Measurements from ENCODE around the gene SLC37A2.
"Not testable (repeated sequence)": the region's sequence is repeated elsewhere in the genome, so short reads cannot be mapped to it uniquely, and the experiment has no call there.

SLC37A2 gene

GRCh38 chr11:125062931-125063428 is at the start of gene SLC37A2:
TSS of gene SLC37A2 (plus strand) at chr11:125063305. CDS start at chr11:125063368, 63 bp downstream.
- no peak for DNase-seq

GRCh38 chr11:125016413-125016812 is 46.7 kb upstream of the SLC37A2 start:
- DNase-seq, result no peak

- DNase-seq, result no peak
Measured at GRCh38 chr11:125020342-125020741, 42.8 kb upstream of the SLC37A2 start.

- DNase-seq, result no peak
Measured at GRCh38 chr11:125022551-125022950, 40.6 kb upstream of the SLC37A2 start.

GRCh38 chr11:125025968-125026367 is 37.1 kb upstream of the SLC37A2 start:
- no peak for DNase-seq

GRCh38 chr11:125029431-125029830 is 33.7 kb upstream of the SLC37A2 start:
- DNase-seq, result not testable (repeated sequence)

- DNase-seq, result no peak
Measured at GRCh38 chr11:125036933-125037332, 26.2 kb upstream of the SLC37A2 start.

GRCh38 chr11:125049164-125049792 is 13.8 kb upstream of the SLC37A2 start:
- no peak for DNase-seq

- no peak for DNase-seq
Measured at GRCh38 chr11:125052047-125052446, 11.1 kb upstream of the SLC37A2 start.

- DNase-seq, result no peak
Measured at GRCh38 chr11:125053167-125053566, 9.9 kb upstream of the SLC37A2 start.

GRCh38 chr11:125055107-125055715 is 7.9 kb upstream of the SLC37A2 start:
- DNase-seq, result no peak

GRCh38 chr11:125056111-125056510 is 7.0 kb upstream of the SLC37A2 start:
- not testable (repeated sequence) for DNase-seq

- no peak for DNase-seq
Measured at GRCh38 chr11:125056931-125057692, 6.0 kb upstream of the SLC37A2 start.

GRCh38 chr11:125057693-125058016 is 5.5 kb upstream of the SLC37A2 start:
- DNase-seq, result no peak

GRCh38 chr11:125061281-125061680 is 1.8 kb upstream of the SLC37A2 start:
- no peak for DNase-seq

- no peak for DNase-seq
Measured at GRCh38 chr11:125062218-125062930, 731 bp upstream of the SLC37A2 start.

GRCh38 chr11:125063429-125064043 is 431 bp downstream of the SLC37A2 start:
- no peak for DNase-seq

GRCh38 chr11:125064070-125064469 is 965 bp downstream of the SLC37A2 start:
- no peak for DNase-seq

- no peak for DNase-seq
Measured at GRCh38 chr11:125068368-125068767, 5.3 kb downstream of the SLC37A2 start.

- DNase-seq, result no peak
Measured at GRCh38 chr11:125069008-125069407, 5.9 kb downstream of the SLC37A2 start.

- DNase-seq, result no peak
Measured at GRCh38 chr11:125069796-125070195, 6.7 kb downstream of the SLC37A2 start.

- DNase-seq, result no peak
Measured at GRCh38 chr11:125070699-125071254, 7.7 kb downstream of the SLC37A2 start.

- no peak for DNase-seq
Measured at GRCh38 chr11:125071435-125071834, 8.3 kb downstream of the SLC37A2 start.
